Liver (tissue), 10 donors: ENCODE measurements around the gene THAP11. TPM values are rescaled to one million over a fixed set of nuclear protein-coding genes. Genes with fewer than 3 reads are reported as not detected.

Experiments used
- DNase-seq: peaks from one replicate; pipeline ENCODE4 v3.0.0-alpha.2; 2017; ENCODE audit warnings: low spot score
- H3K27ac ChIP-seq, 2 donors: one replicate each; pipeline ENCODE4 v1.7.0; 2013; ENCODE audit warnings: inconsistent platforms in 2 of 2, low read length in 2 of 2, control low read depth in 1 of 2, low read depth in 1 of 2, mild to moderate bottlenecking in 1 of 2
- H3K27me3 ChIP-seq, 4 donors: one replicate each; pipeline versions ENCODE4 v1.6.1 to v1.7.0; 2013; ENCODE audit warnings: low read length in 3 of 4, inconsistent platforms in 1 of 4, mild to moderate bottlenecking in 1 of 4, moderate library complexity in 1 of 4; ENCODE audit not compliant: control insufficient read depth in 4 of 4, insufficient read depth in 4 of 4
- H3K36me3 ChIP-seq, 4 donors: one replicate each; pipeline versions ENCODE4 v1.6.1 to v1.7.0; 2013; ENCODE audit warnings: low read length in 3 of 4, mild to moderate bottlenecking in 3 of 4, low read depth in 1 of 4, moderate library complexity in 1 of 4; ENCODE audit not compliant: control insufficient read depth in 4 of 4, insufficient read depth in 3 of 4
- H3K4me1 ChIP-seq, 4 donors: one replicate each; pipeline versions ENCODE4 v1.6.1 to v1.7.0; 2013; ENCODE audit warnings: low read length in 3 of 4, mild to moderate bottlenecking in 3 of 4, moderate library complexity in 1 of 4; ENCODE audit not compliant: control insufficient read depth in 4 of 4, insufficient read depth in 4 of 4
- H3K4me3 ChIP-seq, 3 donors: one replicate each; pipeline versions ENCODE4 v1.6.1 to v1.7.0; 2013; ENCODE audit warnings: low read length in 3 of 3, control low read depth in 1 of 3, low read depth in 1 of 3, mild to moderate bottlenecking in 1 of 3
- H3K9ac ChIP-seq, 2 donors: one replicate each; pipeline ENCODE4 v1.7.0; 2013; ENCODE audit warnings: low read length in 2 of 2, mild to moderate bottlenecking in 2 of 2, moderate library complexity in 2 of 2, control low read depth in 1 of 2, low read depth in 1 of 2
- H3K9me3 ChIP-seq, 4 donors: one replicate each; pipeline versions ENCODE4 v1.6.1 to v1.7.0; 2013; ENCODE audit warnings: low read length in 3 of 4; ENCODE audit not compliant: control insufficient read depth in 4 of 4
- EGR1 ChIP-seq, 2 donors: IDR thresholded peaks; 2 replicates each; pipeline ENCODE4 v1.6.1; 2016 to 2018; ENCODE audit warnings: antibody characterized with exemption in 2 of 2, low read depth in 2 of 2
- FOXA1 ChIP-seq: IDR thresholded peaks from 2 replicates; pipeline ENCODE4 v1.6.1; 2016; ENCODE audit warnings: antibody characterized with exemption
- FOXA2 ChIP-seq: IDR thresholded peaks from 2 replicates; pipeline ENCODE4 v1.6.1; 2016; ENCODE audit warnings: antibody characterized with exemption
- GABPA ChIP-seq, 2 donors: IDR thresholded peaks in 1 of 2; conservative IDR thresholded peaks in 1 of 2; 2 replicates each; pipeline ENCODE4 v1.6.1; 2016; ENCODE audit warnings: antibody characterized with exemption in 2 of 2, mild to moderate bottlenecking in 1 of 2, moderate library complexity in 1 of 2
- HNF4A ChIP-seq, 2 donors: conservative IDR thresholded peaks; 2 replicates each; pipeline ENCODE4 v1.6.1; 2016; ENCODE audit warnings: antibody characterized with exemption in 2 of 2, mild to moderate bottlenecking in 2 of 2
- HNF4G ChIP-seq: IDR thresholded peaks from 2 replicates; pipeline ENCODE4 v1.6.1; 2016; ENCODE audit warnings: antibody characterized with exemption
- JUND ChIP-seq, 2 donors: IDR thresholded peaks; 2 replicates each; pipeline ENCODE4 v1.6.1; 2016; ENCODE audit warnings: antibody characterized with exemption in 2 of 2
- NR2F2 ChIP-seq: IDR thresholded peaks from 2 replicates; pipeline ENCODE4 v1.6.1; 2016; ENCODE audit warnings: antibody characterized with exemption
- RAD21 ChIP-seq, 2 donors: IDR thresholded peaks; 2 replicates each; pipeline ENCODE4 v1.6.1; 2016; ENCODE audit warnings: antibody characterized with exemption in 2 of 2, mild to moderate bottlenecking in 2 of 2
- RXRA ChIP-seq, 2 donors: IDR thresholded peaks; 2 replicates each; pipeline ENCODE4 v1.6.1; 2017 to 2018; ENCODE audit warnings: antibody characterized with exemption in 2 of 2, mild to moderate bottlenecking in 1 of 2
- SP1 ChIP-seq: IDR thresholded peaks from 2 replicates; pipeline ENCODE4 v1.6.1; 2018; ENCODE audit warnings: antibody characterized with exemption, mild to moderate bottlenecking
- TAF1 ChIP-seq: conservative IDR thresholded peaks from 2 replicates; pipeline ENCODE4 v1.6.1; 2016; ENCODE audit warnings: antibody characterized with exemption, mild to moderate bottlenecking
- YY1 ChIP-seq: IDR thresholded peaks from 2 replicates; pipeline ENCODE4 v1.6.1; 2016; ENCODE audit warnings: antibody characterized with exemption, mild to moderate bottlenecking
- WGBS: extraction: QIAGEN DNeasy Blood & Tissue Kit; methylation state at CpG from one replicate; pipeline ENCODE4 v1.1.7; 2013; 5-methylcytosine and 5-hydroxymethylcytosine counted together
- polyA plus RNA-seq, 2 donors: library from polyadenylated mRNA; stranded (reverse) in 1 of 2; unstranded in 1 of 2; fragments of 200-250 nt in 1 of 2; fragments of >200 nt in 1 of 2; fragmentation: Nextera tagmentation in 1 of 2; extraction: Ambion mirVana in 1 of 2; gene quantifications; one replicate each; pipeline versions ENCODE4 v1.2.1 to v1.2.3, GENCODE V29; 2013 to 2015
- small RNA-seq: library from RNA; depleted of rRNA; stranded (forward); fragments of <200 nt; gene quantifications from one replicate; pipeline ENCODE3, GENCODE V24; 2014
- total RNA-seq, 2 donors: library from RNA; depleted of rRNA; stranded (reverse); fragments of >200 nt; gene quantifications; one replicate each; pipeline ENCODE4 v1.2.3, GENCODE V29; 2014
- TF ChIP-seq, protein P1 (sequence below): IDR thresholded peaks from 2 replicates; pipeline ENCODE4 v1.6.1; 2016; ENCODE audit warnings: antibody characterized with exemption
- TF ChIP-seq, protein P2 (sequence below): IDR thresholded peaks from 2 replicates; pipeline ENCODE4 v1.6.1; 2016; ENCODE audit warnings: antibody characterized with exemption, mild to moderate bottlenecking
- TF ChIP-seq, protein P3 (sequence below): IDR thresholded peaks from 2 replicates; pipeline ENCODE4 v1.6.1; 2016; ENCODE audit warnings: antibody characterized with exemption
- TF ChIP-seq, protein P4 (sequence below): fragments of 150-350 bp; IDR thresholded peaks from 2 replicates; pipeline ENCODE4 v1.5.1; 2017; ENCODE audit warnings: improper control_type of control experiment, low read depth, low read length; ENCODE audit not compliant: missing input control
- TF ChIP-seq, protein P5 (sequence below): IDR thresholded peaks from 2 replicates; pipeline ENCODE4 v1.6.1; 2016; ENCODE audit warnings: antibody characterized with exemption
- donor health status: healthy.
- donor health status: healthy.
- donor health status: healthy.
- donor health status: healthy.
- donor health status: healthy.

THAP11 gene
- total and polyA plus RNA-seq, 4 donors, result 6.7 to 19.7 (median 11.8) TPM

DNA sequence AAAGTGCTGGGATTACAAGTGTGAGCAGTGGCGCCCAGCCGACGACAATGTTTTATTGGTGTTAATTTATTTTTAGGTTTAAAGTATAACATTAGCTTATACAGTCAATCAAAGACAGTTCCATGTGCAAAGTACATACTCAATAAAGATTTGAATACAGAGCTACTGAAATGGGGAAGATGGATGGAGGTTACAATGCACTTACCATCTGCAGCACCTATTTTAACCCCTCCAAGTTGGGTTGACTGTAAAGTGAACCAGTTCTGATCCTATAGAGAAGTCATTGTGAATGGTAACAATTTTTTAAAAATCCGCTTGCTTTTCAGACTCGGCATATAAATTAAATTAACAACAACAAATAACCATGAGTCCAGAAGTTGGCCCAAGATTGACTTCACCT, 50.3 kb downstream of the THAP11 start (continued):
- TF ChIP-seq JUND (IDR thresholded peaks at IDR 0.05), result no peak

DNA sequence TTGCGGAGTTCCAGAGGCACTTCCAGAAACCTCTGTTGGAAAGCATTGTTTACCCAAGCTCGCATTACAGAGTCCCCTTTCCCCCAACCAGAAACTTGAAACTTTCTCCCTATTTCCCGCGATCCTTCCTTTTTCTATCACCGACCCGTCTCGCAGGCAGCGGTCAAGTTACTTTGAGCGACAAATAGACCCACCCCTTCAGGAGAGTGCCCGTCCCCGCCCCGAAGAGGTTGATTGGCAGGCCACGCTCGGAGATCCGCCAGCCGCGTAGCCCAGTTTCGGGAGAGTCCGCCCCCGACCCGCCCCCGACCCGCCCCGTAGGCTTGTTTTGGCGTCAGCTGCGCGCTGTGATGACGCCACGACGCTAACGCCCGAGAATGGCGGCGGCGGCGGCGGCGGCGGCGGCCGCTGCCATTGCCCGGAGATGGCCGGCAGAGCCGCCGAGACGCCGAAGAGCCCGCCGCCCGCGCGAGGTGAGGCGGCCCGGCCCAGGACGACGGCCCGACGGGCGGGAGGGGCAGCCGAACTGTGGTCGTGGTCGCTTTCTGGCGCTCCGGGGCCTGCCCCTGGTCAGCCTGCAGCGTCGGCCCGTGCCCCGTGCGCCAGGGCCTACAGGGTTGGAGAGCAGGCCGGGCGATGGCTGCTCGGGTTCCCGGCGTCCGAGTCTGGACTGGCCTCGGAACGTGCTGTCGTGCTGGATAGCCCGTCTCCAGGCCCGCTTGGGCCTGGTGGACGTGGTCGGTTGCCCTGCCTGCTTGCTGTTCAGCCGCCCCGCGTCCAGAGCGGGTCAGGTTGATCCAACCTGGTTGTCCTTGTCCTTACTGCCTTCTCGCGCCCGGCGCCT, 51.0 kb downstream of the THAP11 start, which contains the start of gene PSKH1:
Gene PSKH1 (plus strand): TSS at position 356 of the 844 bp plus-strand sequence. CDS start 15,496 bp downstream, outside the sequence.
- Histone ChIP-seq H3K4me3 (peak within 1 kb of the TSS; percentile 85 to 93 (median 86)), H3K36me3 (no peaks in the 10 kb centered on the region), H3K9ac (peak within 1 kb of the TSS; percentile 75 to 90), H3K9me3 (no peaks in the 10 kb centered on the region), H3K27ac (peak within 1 kb of the TSS; percentile 91 to 93), H3K27me3 (no peaks in the 10 kb centered on the region), H3K4me1 (peaks cover 7 to 19% (median 16%) of the 10 kb centered on the region in 4 donors)
- DNase-seq, result peak; percentile 99
- WGBS, result under 1% methylated on average over 90 of the region's 90 CpGs
- TF ChIP-seq, protein P1, sequence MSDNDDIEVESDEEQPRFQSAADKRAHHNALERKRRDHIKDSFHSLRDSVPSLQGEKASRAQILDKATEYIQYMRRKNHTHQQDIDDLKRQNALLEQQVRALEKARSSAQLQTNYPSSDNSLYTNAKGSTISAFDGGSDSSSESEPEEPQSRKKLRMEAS, result no peak
- TF ChIP-seq GABPA (IDR thresholded peaks at IDR 0.05 in 1 of 2, conservative IDR thresholded peaks at IDR 0.05 in 1 of 2) (peak in 1 of 2 donors; percentile 36), FOXA2 (no peak), RAD21 (IDR thresholded peaks at IDR 0.05) (peak; percentile 9 to 45), JUND (IDR thresholded peaks at IDR 0.05) (no peak), EGR1 (IDR thresholded peaks at IDR 0.05; ENCODE audit: low read depth in 2 of 2) (peak in 1 of 2 donors; percentile 27), HNF4G (no peak), HNF4A (conservative IDR thresholded peaks at IDR 0.05) (peak in 1 of 2 donors; percentile 36), RXRA (IDR thresholded peaks at IDR 0.05) (no peak), SP1 (peak; percentile 52), YY1 (peak; percentile 95), NR2F2 (no peak), FOXA1 (no peak), TAF1 (no peak)
- TF ChIP-seq, protein P2, sequence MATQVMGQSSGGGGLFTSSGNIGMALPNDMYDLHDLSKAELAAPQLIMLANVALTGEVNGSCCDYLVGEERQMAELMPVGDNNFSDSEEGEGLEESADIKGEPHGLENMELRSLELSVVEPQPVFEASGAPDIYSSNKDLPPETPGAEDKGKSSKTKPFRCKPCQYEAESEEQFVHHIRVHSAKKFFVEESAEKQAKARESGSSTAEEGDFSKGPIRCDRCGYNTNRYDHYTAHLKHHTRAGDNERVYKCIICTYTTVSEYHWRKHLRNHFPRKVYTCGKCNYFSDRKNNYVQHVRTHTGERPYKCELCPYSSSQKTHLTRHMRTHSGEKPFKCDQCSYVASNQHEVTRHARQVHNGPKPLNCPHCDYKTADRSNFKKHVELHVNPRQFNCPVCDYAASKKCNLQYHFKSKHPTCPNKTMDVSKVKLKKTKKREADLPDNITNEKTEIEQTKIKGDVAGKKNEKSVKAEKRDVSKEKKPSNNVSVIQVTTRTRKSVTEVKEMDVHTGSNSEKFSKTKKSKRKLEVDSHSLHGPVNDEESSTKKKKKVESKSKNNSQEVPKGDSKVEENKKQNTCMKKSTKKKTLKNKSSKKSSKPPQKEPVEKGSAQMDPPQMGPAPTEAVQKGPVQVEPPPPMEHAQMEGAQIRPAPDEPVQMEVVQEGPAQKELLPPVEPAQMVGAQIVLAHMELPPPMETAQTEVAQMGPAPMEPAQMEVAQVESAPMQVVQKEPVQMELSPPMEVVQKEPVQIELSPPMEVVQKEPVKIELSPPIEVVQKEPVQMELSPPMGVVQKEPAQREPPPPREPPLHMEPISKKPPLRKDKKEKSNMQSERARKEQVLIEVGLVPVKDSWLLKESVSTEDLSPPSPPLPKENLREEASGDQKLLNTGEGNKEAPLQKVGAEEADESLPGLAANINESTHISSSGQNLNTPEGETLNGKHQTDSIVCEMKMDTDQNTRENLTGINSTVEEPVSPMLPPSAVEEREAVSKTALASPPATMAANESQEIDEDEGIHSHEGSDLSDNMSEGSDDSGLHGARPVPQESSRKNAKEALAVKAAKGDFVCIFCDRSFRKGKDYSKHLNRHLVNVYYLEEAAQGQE, result no peak
- TF ChIP-seq, protein P3, sequence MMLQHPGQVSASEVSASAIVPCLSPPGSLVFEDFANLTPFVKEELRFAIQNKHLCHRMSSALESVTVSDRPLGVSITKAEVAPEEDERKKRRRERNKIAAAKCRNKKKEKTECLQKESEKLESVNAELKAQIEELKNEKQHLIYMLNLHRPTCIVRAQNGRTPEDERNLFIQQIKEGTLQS, result no peak
- TF ChIP-seq, protein P4, sequence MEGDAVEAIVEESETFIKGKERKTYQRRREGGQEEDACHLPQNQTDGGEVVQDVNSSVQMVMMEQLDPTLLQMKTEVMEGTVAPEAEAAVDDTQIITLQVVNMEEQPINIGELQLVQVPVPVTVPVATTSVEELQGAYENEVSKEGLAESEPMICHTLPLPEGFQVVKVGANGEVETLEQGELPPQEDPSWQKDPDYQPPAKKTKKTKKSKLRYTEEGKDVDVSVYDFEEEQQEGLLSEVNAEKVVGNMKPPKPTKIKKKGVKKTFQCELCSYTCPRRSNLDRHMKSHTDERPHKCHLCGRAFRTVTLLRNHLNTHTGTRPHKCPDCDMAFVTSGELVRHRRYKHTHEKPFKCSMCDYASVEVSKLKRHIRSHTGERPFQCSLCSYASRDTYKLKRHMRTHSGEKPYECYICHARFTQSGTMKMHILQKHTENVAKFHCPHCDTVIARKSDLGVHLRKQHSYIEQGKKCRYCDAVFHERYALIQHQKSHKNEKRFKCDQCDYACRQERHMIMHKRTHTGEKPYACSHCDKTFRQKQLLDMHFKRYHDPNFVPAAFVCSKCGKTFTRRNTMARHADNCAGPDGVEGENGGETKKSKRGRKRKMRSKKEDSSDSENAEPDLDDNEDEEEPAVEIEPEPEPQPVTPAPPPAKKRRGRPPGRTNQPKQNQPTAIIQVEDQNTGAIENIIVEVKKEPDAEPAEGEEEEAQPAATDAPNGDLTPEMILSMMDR, result no peak
- TF ChIP-seq, protein P5, sequence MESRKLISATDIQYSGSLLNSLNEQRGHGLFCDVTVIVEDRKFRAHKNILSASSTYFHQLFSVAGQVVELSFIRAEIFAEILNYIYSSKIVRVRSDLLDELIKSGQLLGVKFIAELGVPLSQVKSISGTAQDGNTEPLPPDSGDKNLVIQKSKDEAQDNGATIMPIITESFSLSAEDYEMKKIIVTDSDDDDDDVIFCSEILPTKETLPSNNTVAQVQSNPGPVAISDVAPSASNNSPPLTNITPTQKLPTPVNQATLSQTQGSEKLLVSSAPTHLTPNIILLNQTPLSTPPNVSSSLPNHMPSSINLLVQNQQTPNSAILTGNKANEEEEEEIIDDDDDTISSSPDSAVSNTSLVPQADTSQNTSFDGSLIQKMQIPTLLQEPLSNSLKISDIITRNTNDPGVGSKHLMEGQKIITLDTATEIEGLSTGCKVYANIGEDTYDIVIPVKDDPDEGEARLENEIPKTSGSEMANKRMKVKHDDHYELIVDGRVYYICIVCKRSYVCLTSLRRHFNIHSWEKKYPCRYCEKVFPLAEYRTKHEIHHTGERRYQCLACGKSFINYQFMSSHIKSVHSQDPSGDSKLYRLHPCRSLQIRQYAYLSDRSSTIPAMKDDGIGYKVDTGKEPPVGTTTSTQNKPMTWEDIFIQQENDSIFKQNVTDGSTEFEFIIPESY, result peak; percentile 43

Small RNAs within 50 kb of the gene (small RNA-seq; reads per million reads assigned to genes)
- gene AC040162.2, result not detected
- not detected for gene NRN1L

Other genes with a start within 250 kb of the THAP11 start
- 1 to 10 TPM in 1 of 2 donors, under 1 TPM in 1; 0.51 to 1.3 TPM for gene CARMIL2, start 197.2 kb upstream of the THAP11 start, total RNA-seq
- gene CARMIL2, start 197.2 kb upstream of the THAP11 start, polyA plus RNA-seq, result under 1 TPM in 1 of 2 donors, not detected in 1; 0.39 TPM
- gene ACD, start 182.1 kb upstream of the THAP11 start, total RNA-seq, result 1 to 10 TPM; 4.3 to 5.6 TPM
- gene ACD, start 182.1 kb upstream of the THAP11 start, polyA plus RNA-seq, result 1 to 10 TPM; 4.7 to 5.6 TPM
- gene PARD6A, start 181.4 kb upstream of the THAP11 start, total RNA-seq, result 1 to 10 TPM in 1 of 2 donors, under 1 TPM in 1; 0.42 to 1.4 TPM
- 1 to 10 TPM; 2.2 to 2.4 TPM for gene PARD6A, start 181.4 kb upstream of the THAP11 start, polyA plus RNA-seq
- gene ENKD1, start 175.6 kb upstream of the THAP11 start, total RNA-seq, result 1 to 10 TPM; 3.0 to 7.8 TPM
- gene ENKD1, start 175.6 kb upstream of the THAP11 start, polyA plus RNA-seq, result 1 to 10 TPM; 2.6 to 6.5 TPM
- 1 to 10 TPM; 1.2 to 1.9 TPM for gene C16orf86, start 175.5 kb upstream of the THAP11 start, total RNA-seq
- gene C16orf86, start 175.5 kb upstream of the THAP11 start, polyA plus RNA-seq, result 1 to 10 TPM; 2.3 to 2.6 TPM
- 10 to 100 TPM; 12.7 to 48.8 TPM for gene GFOD2, start 123.0 kb upstream of the THAP11 start, total RNA-seq
- gene GFOD2, start 123.0 kb upstream of the THAP11 start, polyA plus RNA-seq, result 10 to 100 TPM; 20.7 to 37.1 TPM
- gene RANBP10, start 35.8 kb upstream of the THAP11 start, total RNA-seq, result 10 to 100 TPM in 1 of 2 donors, 1 to 10 TPM in 1; 9.8 to 12.8 TPM
- gene RANBP10, start 35.8 kb upstream of the THAP11 start, polyA plus RNA-seq, result 10 to 100 TPM; 14.9 to 15.5 TPM
- gene TSNAXIP1, start 35.4 kb upstream of the THAP11 start, total RNA-seq, result under 1 TPM; 0.09 to 0.75 TPM
- gene TSNAXIP1, start 35.4 kb upstream of the THAP11 start, polyA plus RNA-seq, result 1 to 10 TPM in 1 of 2 donors, under 1 TPM in 1; 0.62 to 1.5 TPM
- gene NUTF2, start 4.6 kb downstream of the THAP11 start, total RNA-seq, result 10 to 100 TPM; 27.4 to 69.5 TPM
- gene NUTF2, start 4.6 kb downstream of the THAP11 start, polyA plus RNA-seq, result 10 to 100 TPM; 51.0 to 58.7 TPM
- gene CENPT, start 5.4 kb downstream of the THAP11 start, total RNA-seq, result 10 to 100 TPM; 15.9 to 22.7 TPM
- gene CENPT, start 5.4 kb downstream of the THAP11 start, polyA plus RNA-seq, result 10 to 100 TPM; 11.4 to 26.9 TPM
- gene EDC4, start 30.7 kb downstream of the THAP11 start, total RNA-seq, result 10 to 100 TPM; 22.9 to 26.8 TPM
- 10 to 100 TPM; 17.7 to 20.3 TPM for gene EDC4, start 30.7 kb downstream of the THAP11 start, polyA plus RNA-seq
- under 1 TPM; 0.14 to 0.33 TPM for gene NRN1L, start 42.6 kb downstream of the THAP11 start, total RNA-seq
- gene NRN1L, start 42.6 kb downstream of the THAP11 start, polyA plus RNA-seq, result under 1 TPM; 0.23 to 0.24 TPM
- gene PSKH1, start 50.9 kb downstream of the THAP11 start, total RNA-seq, result 10 to 100 TPM; 14.0 to 23.8 TPM
- gene PSKH1, start 50.9 kb downstream of the THAP11 start, polyA plus RNA-seq, result 10 to 100 TPM in 1 of 2 donors, 1 to 10 TPM in 1; 8.3 to 13.7 TPM
- under 1 TPM; 0.09 to 0.50 TPM for gene CTRL, start 89.5 kb downstream of the THAP11 start, total RNA-seq
- gene CTRL, start 89.5 kb downstream of the THAP11 start, polyA plus RNA-seq, result 1 to 10 TPM in 1 of 2 donors, under 1 TPM in 1; 0.09 to 5.0 TPM
- gene PSMB10, start 94.5 kb downstream of the THAP11 start, total RNA-seq, result 10 to 100 TPM; 24.8 to 36.3 TPM
- gene PSMB10, start 94.5 kb downstream of the THAP11 start, polyA plus RNA-seq, result 10 to 100 TPM; 28.4 to 48.2 TPM
- 10 to 100 TPM; 45.7 to 87.3 TPM for gene LCAT, start 101.8 kb downstream of the THAP11 start, total RNA-seq
- 100 to 1,000 TPM; 140 to 201 TPM for gene LCAT, start 101.8 kb downstream of the THAP11 start, polyA plus RNA-seq
- gene SLC12A4, start 126.3 kb downstream of the THAP11 start, total RNA-seq, result 10 to 100 TPM; 20.0 to 37.3 TPM
- gene SLC12A4, start 126.3 kb downstream of the THAP11 start, polyA plus RNA-seq, result 10 to 100 TPM in 1 of 2 donors, 1 to 10 TPM in 1; 8.0 to 14.1 TPM
- under 1 TPM; 0.08 to 0.37 TPM for gene DPEP3, start 138.2 kb downstream of the THAP11 start, total RNA-seq
- under 1 TPM in 1 of 2 donors, not detected in 1; 0.22 TPM for gene DPEP3, start 138.2 kb downstream of the THAP11 start, polyA plus RNA-seq
- 1 to 10 TPM; 1.9 to 2.4 TPM for gene DPEP2, start 157.2 kb downstream of the THAP11 start, total RNA-seq
- gene DPEP2, start 157.2 kb downstream of the THAP11 start, polyA plus RNA-seq, result 1 to 10 TPM; 1.4 to 1.9 TPM
- not detected for gene DPEP2NB, start 173.6 kb downstream of the THAP11 start, total RNA-seq
- not detected for gene DPEP2NB, start 173.6 kb downstream of the THAP11 start, polyA plus RNA-seq
- gene DDX28, start 180.9 kb downstream of the THAP11 start, total RNA-seq, result 1 to 10 TPM; 7.6 to 8.4 TPM
- 10 to 100 TPM in 1 of 2 donors, 1 to 10 TPM in 1; 8.4 to 11.6 TPM for gene DDX28, start 180.9 kb downstream of the THAP11 start, polyA plus RNA-seq
- 10 to 100 TPM in 1 of 2 donors, 1 to 10 TPM in 1; 7.2 to 10.7 TPM for gene DUS2, start 181.0 kb downstream of the THAP11 start, total RNA-seq
- 1 to 10 TPM; 6.9 to 8.6 TPM for gene DUS2, start 181.0 kb downstream of the THAP11 start, polyA plus RNA-seq
- 10 to 100 TPM; 20.9 to 21.2 TPM for gene NFATC3, start 243.1 kb downstream of the THAP11 start, total RNA-seq
- 10 to 100 TPM in 1 of 2 donors, 1 to 10 TPM in 1; 9.7 to 12.6 TPM for gene NFATC3, start 243.1 kb downstream of the THAP11 start, polyA plus RNA-seq